GM21529 (cell line): ENCODE measurements around the gene DDX59.
A peak's percentile ranks its signal among the peaks of the same experiment; 100 is the strongest.
"Not testable (repeated sequence)": the region's sequence is repeated elsewhere in the genome, so short reads cannot be mapped to it uniquely, and the experiment has no call there.

Source experiments
- ATAC-seq: cut with Tn5 transposase; IDR thresholded peaks from one replicate; pipeline ENCODE4 v1.9.1; 2021; ENCODE audit not compliant: unreplicated experiment

The DDX59 gene

GRCh38 chr1:200630515-200630899, 39.2 kb downstream of the DDX59 start:
- not testable (repeated sequence) for ATAC-seq

DNA sequence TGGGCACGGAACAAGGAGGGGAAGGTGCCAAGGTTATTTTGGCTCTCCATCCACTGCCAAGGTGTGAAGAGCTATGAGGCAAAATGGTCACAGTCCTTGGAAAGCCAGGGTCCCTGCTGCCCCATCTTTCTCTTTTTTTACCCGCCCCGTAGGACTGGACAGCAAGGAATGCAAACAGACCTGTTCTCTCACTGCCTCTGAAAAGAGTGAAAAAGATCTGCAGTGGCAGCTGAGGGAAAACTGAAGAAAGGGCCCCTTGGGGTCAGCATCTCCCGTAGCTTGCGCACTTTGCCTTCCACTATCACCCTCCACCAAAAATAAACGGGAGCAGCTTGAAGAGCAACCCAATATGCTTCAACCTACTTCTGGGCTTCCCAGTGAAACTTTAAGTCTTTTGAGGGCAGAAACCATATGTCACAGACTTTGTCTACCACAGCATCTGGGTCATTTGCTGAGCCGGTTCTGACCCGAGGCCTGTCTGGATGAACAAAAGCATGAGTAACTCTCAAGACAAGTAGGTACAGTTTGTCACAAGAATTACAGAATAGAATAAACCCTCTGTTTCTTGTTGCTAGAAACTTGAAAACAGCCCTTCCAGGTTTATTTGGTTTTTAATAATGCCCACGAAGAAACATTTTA, 39.7 kb downstream of the DDX59 start:
- ATAC-seq = no peak

GRCh38 chr1:200628223-200628881, 41.4 kb downstream of the DDX59 start:
- ATAC-seq = peak; percentile 82

DNA sequence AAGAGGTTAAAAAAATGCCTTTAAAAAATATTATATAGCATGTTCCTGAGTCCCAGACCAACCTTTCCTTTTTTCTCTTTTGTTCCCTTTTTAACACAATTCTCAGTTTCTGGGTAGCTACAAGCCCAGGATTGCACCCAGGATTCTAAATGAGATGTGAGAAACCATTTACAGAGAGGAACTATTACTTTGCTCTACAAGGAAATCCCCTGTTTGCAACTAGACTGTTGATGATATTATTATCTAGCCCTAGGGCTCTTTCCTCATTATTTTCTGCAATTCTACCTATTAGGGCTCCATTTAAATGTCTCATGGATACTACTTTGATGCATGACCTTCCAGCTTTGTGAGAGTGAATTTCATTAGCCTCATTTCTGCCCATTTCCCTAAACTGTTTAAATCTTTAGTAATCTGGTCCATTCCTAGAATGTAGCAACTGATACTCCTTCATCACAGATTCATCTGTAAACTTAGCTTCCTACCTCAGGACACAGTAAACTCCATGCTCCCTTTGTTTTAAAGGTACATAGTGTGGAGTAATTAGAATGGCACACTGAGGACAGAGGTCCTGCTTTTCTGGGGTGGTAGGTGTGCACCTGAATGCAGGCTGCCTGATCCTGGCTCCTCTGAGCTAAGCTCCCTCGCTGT, 42.0 kb downstream of the DDX59 start:
- ATAC-seq = peak; percentile 21

DNA sequence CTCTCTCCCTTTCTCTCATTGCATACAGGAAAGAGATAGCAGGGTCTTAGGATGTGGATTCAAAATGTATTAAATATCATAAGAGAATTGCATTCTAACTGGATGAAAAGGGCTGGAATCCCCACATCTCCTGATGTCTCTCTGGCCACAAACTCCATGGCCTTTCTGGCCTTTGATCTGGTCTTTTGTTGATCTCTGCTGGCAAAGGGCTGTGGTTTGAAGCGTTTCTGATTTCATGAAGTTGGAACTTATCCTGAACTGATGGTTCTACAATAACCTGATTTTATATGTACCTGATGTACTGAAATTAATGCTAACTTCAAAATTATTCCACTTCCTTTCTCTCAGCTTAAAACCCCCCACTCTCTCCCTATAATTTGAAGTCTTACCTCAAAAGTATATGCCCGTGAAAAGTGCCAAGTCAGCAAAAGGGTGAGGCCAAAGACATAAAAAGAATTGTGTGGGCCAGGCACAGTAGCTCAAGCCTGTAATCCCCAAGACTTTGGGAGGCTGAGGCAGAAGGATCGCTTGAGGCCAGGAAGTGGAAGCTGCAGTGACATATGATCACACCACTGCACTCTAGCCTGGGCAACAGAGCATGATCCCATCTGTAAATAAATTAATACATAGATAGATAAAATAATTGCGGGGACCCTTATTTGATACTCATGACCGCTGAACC, 42.7 kb downstream of the DDX59 start:
- no peak for ATAC-seq

- ATAC-seq = peak; percentile 10
These were observed 44.3 kb downstream of the DDX59 start for GRCh38 chr1:200625381-200625824.

- ATAC-seq = no peak
These were observed 44.9 kb downstream of the DDX59 start for GRCh38 chr1:200624679-200625335.

GRCh38 chr1:200620273-200621131, 49.2 kb downstream of the DDX59 start, which contains the start of gene KIF14:
KIF14 (minus strand) TSS chr1:200620751; CDS start chr1:200618723, 2,028 bp downstream.
- peak; percentile 91 for ATAC-seq

- ATAC-seq = no peak
These were observed 49.8 kb downstream of the DDX59 start for GRCh38 chr1:200619894-200620272.

DNA sequence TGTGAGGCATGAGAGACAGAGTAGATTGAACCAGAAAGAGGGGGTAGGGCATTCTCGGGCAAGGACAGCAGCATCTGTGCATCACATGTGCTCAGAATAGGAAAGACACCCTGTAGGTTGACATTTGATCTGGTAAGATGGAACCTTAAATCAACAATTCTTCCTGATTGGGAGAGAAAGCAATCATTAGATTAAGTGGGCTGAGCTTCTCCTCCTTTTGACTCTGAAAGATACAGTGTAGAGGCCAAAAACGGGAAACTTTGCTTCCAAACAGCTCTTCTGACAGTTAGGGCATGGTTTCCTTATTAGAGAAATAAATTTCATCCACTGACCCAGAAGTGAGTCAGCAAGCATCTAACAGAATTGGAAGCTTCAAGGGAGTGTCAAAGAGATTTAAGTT, 58.9 kb downstream of the DDX59 start:
- no peak for ATAC-seq

GRCh38 chr1:200602632-200603031, 67.1 kb downstream of the DDX59 start:
- no peak for ATAC-seq
